Activated CD8-positive, alpha-beta memory T cell treated with anti-CD3 and anti-CD28 coated beads for 1 hour (primary cell): ENCODE measurements around the gene CAPN8.

ENCODE experiments used
- DNase-seq, 2 donors: peaks; one replicate each; pipeline ENCODE4 v3.0.0-alpha.2; 2020; ENCODE audit warnings: low read depth in 1 of 2; ENCODE audit errors: extremely low read depth in 1 of 2

Gene CAPN8

GRCh38 chr1:223492044-223492443 lies 173.5 kb downstream of the CAPN8 start:
- DNase-seq = no peak
